Activated T-cell treated with anti-CD3 and anti-CD28 coated beads, Interleukin-2, amount 50 U/mL, for 4 hours (primary cell): Measurements from ENCODE around the gene PHC3. TPM values are rescaled to one million over a fixed set of nuclear protein-coding genes. Genes with fewer than 3 reads are reported as not detected.

Experiments
- ATAC-seq, 2 donors: fragments of 200-7000 bp; cut with Tn5 transposase; one replicate each; pipeline ENCODE4 v1.10.0; 2021
- DNase-seq: peaks from one replicate; pipeline ENCODE4 v3.0.0-alpha.2; 2020
- H3K27me3 Mint-ChIP-seq: one replicate; pipeline ENCODE4 v1.8.0; 2021; ENCODE audit warnings: low read depth, mixed read lengths
- H3K36me3 Mint-ChIP-seq: one replicate; pipeline ENCODE4 v1.8.0; 2022; ENCODE audit warnings: mixed read lengths; ENCODE audit not compliant: insufficient read depth
- H3K4me1 Mint-ChIP-seq: one replicate; pipeline ENCODE4 v1.8.0; 2021; ENCODE audit warnings: low read depth, mixed read lengths
- H3K4me3 Mint-ChIP-seq: one replicate; pipeline ENCODE4 v1.8.0; 2021; ENCODE audit warnings: mild to moderate bottlenecking, moderate library complexity, mixed read lengths
- H3K9me3 Mint-ChIP-seq: one replicate; pipeline ENCODE4 v1.8.0; 2021; ENCODE audit warnings: mixed read lengths
- total RNA-seq, 3 donors: library from RNA; stranded (reverse); gene quantifications; one replicate each; pipeline ENCODE4 v1.2.1, GENCODE V29; 2021

Gene PHC3
- total RNA-seq, 3 donors from 2014 or later, result 48.5 to 48.7 (median 48.5) TPM

DNA sequence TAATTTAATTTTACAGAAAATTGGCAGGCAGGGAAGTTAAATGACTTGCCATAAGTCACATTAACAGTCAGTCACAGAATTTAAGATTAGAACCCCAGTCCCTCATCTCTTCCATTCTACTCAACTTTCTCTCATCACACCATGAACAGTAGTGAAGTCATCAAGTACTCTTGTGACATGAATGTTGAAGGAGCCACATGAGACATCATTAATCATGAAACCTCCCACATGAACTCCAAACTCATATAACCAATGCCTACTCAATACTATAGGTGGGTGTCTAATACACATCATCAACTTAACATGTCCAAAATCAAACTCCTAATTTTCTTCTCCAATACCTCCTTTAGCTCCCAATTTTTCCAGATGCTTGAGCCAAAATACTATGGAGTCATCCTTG lies 19.5 kb downstream of the PHC3 start:
- peaks cover 44% of the 10 kb centered on the region for H3K36me3 Mint-ChIP-seq
- H3K9me3 Mint-ChIP-seq, result no peaks in the 10 kb centered on the region
- H3K4me3 Mint-ChIP-seq, result no peak overlapping the region
- DNase-seq, result no peak
- peaks cover 59% of the 10 kb centered on the region for H3K4me1 Mint-ChIP-seq
- ATAC-seq, result peak; percentile 69 to 88
- H3K27me3 Mint-ChIP-seq, result no peaks in the 10 kb centered on the region

GRCh38 chr3:170159933-170160332 lies 21.6 kb downstream of the PHC3 start:
- Mint-ChIP-seq H3K27me3 (no peaks in the 10 kb centered on the region), H3K4me3 (no peak overlapping the region), H3K9me3 (no peaks in the 10 kb centered on the region), H3K4me1 (peaks cover 66% of the 10 kb centered on the region), H3K36me3 (peaks cover 43% of the 10 kb centered on the region)
- DNase-seq (no peak), ATAC-seq (no peak)

DNA sequence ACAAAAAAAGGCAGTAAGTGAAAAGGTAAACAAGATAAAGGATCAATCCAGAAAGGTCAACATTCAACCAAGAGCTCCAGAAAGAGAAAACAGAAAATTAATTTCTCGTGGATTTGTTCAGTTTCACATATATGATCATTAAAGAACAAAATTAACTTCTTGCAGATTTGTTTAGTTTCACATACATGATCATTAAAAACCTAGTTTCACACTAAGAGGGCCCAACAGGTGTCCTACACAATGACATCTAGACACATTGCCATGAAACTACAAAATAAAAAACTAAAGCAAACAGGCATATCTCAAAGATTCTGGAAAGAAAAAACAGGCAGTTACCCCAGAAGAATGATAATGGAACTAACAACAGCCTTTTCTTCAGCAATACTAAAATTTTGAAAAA lies 22.1 kb downstream of the PHC3 start:
- H3K36me3 Mint-ChIP-seq, result peaks cover 40% of the 10 kb centered on the region
- H3K27me3 Mint-ChIP-seq, result no peaks in the 10 kb centered on the region
- peaks cover 66% of the 10 kb centered on the region for H3K4me1 Mint-ChIP-seq
- no peak overlapping the region for H3K4me3 Mint-ChIP-seq
- ATAC-seq, result no peak
- no peak for DNase-seq
- no peaks in the 10 kb centered on the region for H3K9me3 Mint-ChIP-seq

DNA sequence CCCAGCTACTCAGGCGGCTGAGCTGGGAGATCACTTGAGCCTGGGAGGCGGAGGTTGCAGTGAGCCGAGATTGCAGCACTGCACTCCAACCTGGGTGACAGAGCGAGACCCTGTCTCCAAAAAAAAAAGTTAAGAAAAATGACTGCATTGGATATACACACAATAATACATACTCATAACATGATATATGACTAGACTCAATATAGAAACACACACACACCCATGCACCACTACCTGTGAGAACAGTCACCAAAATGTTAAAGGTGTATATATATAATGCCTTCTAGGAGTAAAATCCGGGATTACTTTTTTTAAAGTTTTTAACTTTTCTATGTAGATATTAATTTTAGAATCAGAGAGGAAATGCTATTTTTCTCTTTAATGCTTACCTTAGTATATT lies 25.9 kb downstream of the PHC3 start:
- peaks cover 26% of the 10 kb centered on the region for H3K36me3 Mint-ChIP-seq
- no peaks in the 10 kb centered on the region for H3K9me3 Mint-ChIP-seq
- no peak for DNase-seq
- H3K4me1 Mint-ChIP-seq, result peaks cover 61% of the 10 kb centered on the region
- ATAC-seq, result peak in 1 of 2 donors; percentile 41
- H3K4me3 Mint-ChIP-seq, result no peak overlapping the region
- H3K27me3 Mint-ChIP-seq, result no peaks in the 10 kb centered on the region

DNA sequence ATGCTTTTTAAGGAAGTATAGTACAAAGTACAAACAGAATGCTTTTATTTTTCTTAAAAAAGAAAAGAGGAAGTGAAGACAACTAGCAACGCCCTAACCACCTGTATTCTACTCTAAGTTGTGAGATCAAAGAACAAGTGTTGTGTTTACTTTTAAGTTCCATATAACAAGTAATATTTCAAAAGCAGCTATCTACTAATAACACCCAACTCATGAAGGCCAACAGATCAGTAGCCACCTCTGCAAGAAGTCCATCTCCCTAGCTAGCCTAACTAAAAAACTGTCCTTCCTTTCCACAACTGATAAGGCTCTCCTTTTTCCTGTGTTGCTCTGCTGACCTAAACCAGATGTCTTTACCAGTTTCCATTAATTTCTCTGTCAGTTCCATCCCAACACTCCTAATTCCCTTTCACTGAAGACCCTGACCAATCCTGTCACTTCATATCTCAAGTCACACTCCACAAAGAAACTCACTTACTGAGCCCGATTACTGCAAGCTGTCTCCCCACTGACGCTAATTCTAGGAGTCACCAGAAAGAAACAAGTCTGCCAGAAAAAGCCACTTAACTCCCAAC lies 26.9 kb downstream of the PHC3 start:
- Mint-ChIP-seq H3K4me1 (peaks cover 53% of the 10 kb centered on the region), H3K36me3 (peaks cover 19% of the 10 kb centered on the region), H3K9me3 (no peaks in the 10 kb centered on the region), H3K4me3 (peak overlapping the region; percentile 31), H3K27me3 (no peaks in the 10 kb centered on the region)
- DNase-seq (no peak), ATAC-seq (no peak)

GRCh38 chr3:170154084-170154483 lies 27.4 kb downstream of the PHC3 start:
- Mint-ChIP-seq H3K36me3 (peaks cover 17% of the 10 kb centered on the region), H3K27me3 (no peaks in the 10 kb centered on the region), H3K4me3 (no peak overlapping the region), H3K9me3 (no peaks in the 10 kb centered on the region), H3K4me1 (peaks cover 51% of the 10 kb centered on the region)
- ATAC-seq (no peak), DNase-seq (no peak)

- ATAC-seq, result no peak
- DNase-seq, result no peak
- H3K4me3 Mint-ChIP-seq, result no peak overlapping the region
- peaks cover 45% of the 10 kb centered on the region for H3K4me1 Mint-ChIP-seq
- peaks cover 17% of the 10 kb centered on the region for H3K36me3 Mint-ChIP-seq
- no peaks in the 10 kb centered on the region for H3K9me3 Mint-ChIP-seq
- H3K27me3 Mint-ChIP-seq, result no peaks in the 10 kb centered on the region
These were observed 30.0 kb downstream of the PHC3 start for GRCh38 chr3:170151536-170151935.

DNA sequence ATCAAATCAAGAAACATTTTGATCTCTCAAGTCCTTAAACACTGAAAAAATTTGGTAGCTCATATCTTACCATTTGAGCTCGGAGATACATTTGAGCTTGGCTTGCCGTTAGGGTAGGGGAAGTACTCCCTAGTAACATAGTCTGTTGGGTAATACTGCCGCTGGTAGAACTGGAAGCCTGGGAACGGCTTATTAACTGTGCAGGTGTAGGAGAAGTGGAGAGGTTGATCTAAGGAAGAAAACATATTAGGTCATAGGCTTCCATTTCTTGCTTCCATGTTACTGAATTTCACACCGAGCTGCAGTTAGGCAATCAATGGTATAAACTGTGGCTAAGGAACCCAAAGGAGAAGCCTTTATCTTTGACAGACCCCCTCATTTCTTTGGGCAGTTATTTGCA lies 32.5 kb downstream of the PHC3 start:
- Mint-ChIP-seq H3K4me1 (peaks cover 36% of the 10 kb centered on the region), H3K27me3 (no peaks in the 10 kb centered on the region), H3K4me3 (no peak overlapping the region), H3K36me3 (peaks cover 25% of the 10 kb centered on the region), H3K9me3 (no peaks in the 10 kb centered on the region)
- ATAC-seq, result no peak
- no peak for DNase-seq

DNA sequence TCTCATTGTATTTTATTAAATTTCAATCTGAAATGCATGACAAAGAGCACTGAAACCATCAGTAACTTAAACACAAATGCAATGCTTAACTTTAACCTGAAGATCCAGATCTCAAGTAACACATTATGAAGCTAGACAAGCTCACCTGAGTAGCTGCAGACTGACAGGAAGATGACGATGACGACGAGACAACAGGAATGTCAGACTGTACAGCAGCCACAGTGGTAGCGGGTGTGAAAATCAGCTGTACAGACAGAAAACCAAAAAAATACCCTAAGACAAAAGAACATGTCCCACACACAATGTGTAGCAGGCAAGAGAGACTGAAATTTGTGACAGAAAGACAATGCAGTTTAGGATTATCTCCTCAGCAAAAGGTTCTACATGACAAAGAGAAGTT lies 36.3 kb downstream of the PHC3 start:
- Mint-ChIP-seq H3K9me3 (no peaks in the 10 kb centered on the region), H3K4me1 (peaks cover 22% of the 10 kb centered on the region), H3K36me3 (peaks cover 20% of the 10 kb centered on the region), H3K4me3 (no peak overlapping the region), H3K27me3 (no peaks in the 10 kb centered on the region)
- DNase-seq (no peak), ATAC-seq (no peak)

GRCh38 chr3:170144437-170144843 lies 37.1 kb downstream of the PHC3 start:
- Mint-ChIP-seq H3K4me3 (no peak overlapping the region), H3K4me1 (peaks cover 23% of the 10 kb centered on the region), H3K36me3 (peaks cover 20% of the 10 kb centered on the region), H3K27me3 (no peaks in the 10 kb centered on the region), H3K9me3 (no peaks in the 10 kb centered on the region)
- ATAC-seq (peak; percentile 98 to 99), DNase-seq (no peak)

- Mint-ChIP-seq H3K4me3 (no peak overlapping the region), H3K36me3 (peaks cover 20% of the 10 kb centered on the region), H3K9me3 (no peaks in the 10 kb centered on the region), H3K27me3 (no peaks in the 10 kb centered on the region), H3K4me1 (peaks cover 26% of the 10 kb centered on the region)
- ATAC-seq (no peak), DNase-seq (no peak)
These were observed 39.2 kb downstream of the PHC3 start for GRCh38 chr3:170142373-170142772.

DNA sequence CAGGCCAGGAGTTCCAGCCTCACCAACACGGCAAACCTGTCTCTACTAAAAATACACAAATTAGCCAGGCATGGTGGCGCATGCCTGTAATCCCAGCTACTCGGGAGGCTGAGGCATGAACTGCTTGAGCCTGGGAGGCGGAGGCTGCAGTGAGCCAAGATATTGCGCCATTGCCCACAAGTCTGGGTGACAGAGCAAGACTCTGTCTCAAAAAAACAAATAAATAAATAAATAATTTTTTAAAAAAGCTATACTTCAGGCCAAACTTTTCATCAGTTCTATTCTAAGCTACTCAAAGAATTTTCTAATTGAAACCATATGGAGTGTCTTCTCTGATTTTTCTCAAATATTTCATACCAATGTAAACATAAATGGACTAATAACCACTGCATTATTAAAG lies 43.5 kb downstream of the PHC3 start:
- peaks cover 40% of the 10 kb centered on the region for H3K36me3 Mint-ChIP-seq
- peaks cover 26% of the 10 kb centered on the region for H3K4me1 Mint-ChIP-seq

DNA sequence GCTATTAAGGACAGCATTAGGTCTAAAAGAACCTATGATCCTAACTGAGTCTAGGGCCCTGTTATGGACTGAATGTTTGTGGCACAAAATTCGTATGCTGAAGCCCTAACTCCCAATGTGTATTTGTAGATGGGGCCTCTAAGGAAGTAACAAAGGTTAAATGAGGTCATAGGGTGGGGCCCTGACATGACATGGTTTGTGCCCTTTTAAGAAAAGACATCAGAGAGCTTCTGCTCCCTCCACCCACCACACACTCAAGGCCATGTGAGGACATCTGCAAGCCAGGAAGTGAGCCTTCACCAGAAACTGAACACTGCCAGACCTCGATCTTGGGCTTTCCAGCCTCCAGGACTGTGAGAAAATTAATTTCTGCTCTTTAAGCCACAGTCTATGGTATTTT lies 49.2 kb downstream of the PHC3 start:
- Mint-ChIP-seq H3K27me3 (no peaks in the 10 kb centered on the region), H3K4me3 (no peak overlapping the region), H3K36me3 (peaks cover 44% of the 10 kb centered on the region), H3K9me3 (peaks cover 3% of the 10 kb centered on the region), H3K4me1 (peaks cover 31% of the 10 kb centered on the region)
- DNase-seq, result no peak
- peak in 1 of 2 donors; percentile 27 for ATAC-seq

More for the DNA sequence above, 43.5 kb downstream of the PHC3 start:
- ATAC-seq (no peak), DNase-seq (no peak)
- Mint-ChIP-seq H3K9me3 (peaks cover 3% of the 10 kb centered on the region), H3K4me3 (no peak overlapping the region), H3K27me3 (no peaks in the 10 kb centered on the region)

- Mint-ChIP-seq H3K9me3 (peaks cover 3% of the 10 kb centered on the region), H3K4me3 (no peak overlapping the region), H3K27me3 (no peaks in the 10 kb centered on the region), H3K4me1 (peaks cover 28% of the 10 kb centered on the region), H3K36me3 (peaks cover 36% of the 10 kb centered on the region)
- no peak for DNase-seq
- no peak for ATAC-seq
These were observed 51.0 kb downstream of the PHC3 start for GRCh38 chr3:170130532-170130931.

DNA sequence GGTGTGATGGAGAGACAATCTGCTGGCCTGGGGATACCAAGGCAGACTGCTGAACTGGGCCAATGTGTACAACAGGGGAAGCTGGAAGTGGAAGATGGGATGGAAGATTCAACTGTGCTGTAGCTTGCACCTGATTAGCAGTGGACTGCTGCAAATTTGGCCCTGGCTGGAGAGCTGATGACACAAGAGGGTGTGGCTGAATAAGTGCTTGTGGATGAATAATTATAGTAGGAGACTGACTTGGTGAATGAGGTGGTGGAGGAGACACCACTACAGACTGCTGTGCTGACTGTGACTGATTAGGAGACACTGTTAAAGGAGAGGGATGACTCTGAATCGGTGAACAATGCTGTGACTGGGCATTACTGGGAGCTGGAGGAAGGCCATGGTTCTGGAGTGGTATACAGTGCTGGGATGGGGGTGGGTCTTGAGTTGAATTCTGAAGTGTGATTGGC lies 52.5 kb downstream of the PHC3 start:
- H3K27me3 Mint-ChIP-seq, result no peaks in the 10 kb centered on the region
- ATAC-seq, result peak; percentile 78 to 89
- peaks cover 25% of the 10 kb centered on the region for H3K36me3 Mint-ChIP-seq
- peak overlapping the region; percentile 3 for H3K4me3 Mint-ChIP-seq
- H3K9me3 Mint-ChIP-seq, result peaks cover 3% of the 10 kb centered on the region
- peaks cover 28% of the 10 kb centered on the region for H3K4me1 Mint-ChIP-seq
- DNase-seq, result no peak
